Fibroblast of lung (primary cell): Measurements from ENCODE around the gene PKN3.

Experiments used
- CTCF ChIP-seq, 2 donors: IDR thresholded peaks in 1 of 2; conservative IDR thresholded peaks in 1 of 2; 1 replicate in 1 of 2; 2 replicates in 1 of 2; pipeline ENCODE4 v1.5.1; 2011 to 2012; ENCODE audit warnings: low read length in 2 of 2, control low read depth in 1 of 2, inconsistent platforms in 1 of 2, low read depth in 1 of 2, mild to moderate bottlenecking in 1 of 2
- EZH2 ChIP-seq: IDR thresholded peaks from 2 replicates; pipeline ENCODE4 v1.5.1; 2012; ENCODE audit warnings: low read length, control low read depth, mild to moderate bottlenecking; ENCODE audit errors: missing control alignments

- TF ChIP-seq CTCF (conservative IDR thresholded peaks at IDR 0.05 in 1 of 2, IDR thresholded peaks at IDR 0.05 in 1 of 2; ENCODE audit: low read depth in 1 of 2, low read length in 2 of 2) (no peak), EZH2 (no peak)
These were observed 11.1 kb downstream of the PKN3 start for GRCh38 chr9:128713411-128713780.
